ENCODE measurements around the gene RXRB.
"Not testable (repeated sequence)": the region's sequence is repeated elsewhere in the genome, so short reads cannot be mapped to it uniquely, and the experiment has no call there.

Gene RXRB

DNA sequence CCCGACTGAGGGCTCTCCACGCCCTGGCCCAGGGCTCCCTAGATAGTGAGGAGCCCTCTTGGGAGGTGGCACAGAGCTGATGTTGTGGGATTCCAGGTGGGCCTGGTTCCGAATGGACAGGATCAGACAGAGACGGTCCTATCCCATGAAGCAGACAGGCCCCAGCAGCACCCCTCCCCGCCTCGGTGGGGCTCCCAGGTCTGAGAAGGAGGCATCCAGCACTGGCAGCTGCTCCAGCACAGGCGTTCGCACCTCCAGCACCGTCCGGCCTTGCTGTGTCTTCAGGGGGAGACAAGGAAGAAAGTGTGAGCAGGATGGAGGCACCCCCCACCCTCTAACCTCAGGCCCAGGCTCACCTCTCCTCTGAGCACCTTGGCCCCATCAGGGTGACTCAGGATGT is 36.9 kb downstream of the RXRB start:
- no peak for DNase-seq (ENCODE audit: low read depth in 2 of 2)

DNA sequence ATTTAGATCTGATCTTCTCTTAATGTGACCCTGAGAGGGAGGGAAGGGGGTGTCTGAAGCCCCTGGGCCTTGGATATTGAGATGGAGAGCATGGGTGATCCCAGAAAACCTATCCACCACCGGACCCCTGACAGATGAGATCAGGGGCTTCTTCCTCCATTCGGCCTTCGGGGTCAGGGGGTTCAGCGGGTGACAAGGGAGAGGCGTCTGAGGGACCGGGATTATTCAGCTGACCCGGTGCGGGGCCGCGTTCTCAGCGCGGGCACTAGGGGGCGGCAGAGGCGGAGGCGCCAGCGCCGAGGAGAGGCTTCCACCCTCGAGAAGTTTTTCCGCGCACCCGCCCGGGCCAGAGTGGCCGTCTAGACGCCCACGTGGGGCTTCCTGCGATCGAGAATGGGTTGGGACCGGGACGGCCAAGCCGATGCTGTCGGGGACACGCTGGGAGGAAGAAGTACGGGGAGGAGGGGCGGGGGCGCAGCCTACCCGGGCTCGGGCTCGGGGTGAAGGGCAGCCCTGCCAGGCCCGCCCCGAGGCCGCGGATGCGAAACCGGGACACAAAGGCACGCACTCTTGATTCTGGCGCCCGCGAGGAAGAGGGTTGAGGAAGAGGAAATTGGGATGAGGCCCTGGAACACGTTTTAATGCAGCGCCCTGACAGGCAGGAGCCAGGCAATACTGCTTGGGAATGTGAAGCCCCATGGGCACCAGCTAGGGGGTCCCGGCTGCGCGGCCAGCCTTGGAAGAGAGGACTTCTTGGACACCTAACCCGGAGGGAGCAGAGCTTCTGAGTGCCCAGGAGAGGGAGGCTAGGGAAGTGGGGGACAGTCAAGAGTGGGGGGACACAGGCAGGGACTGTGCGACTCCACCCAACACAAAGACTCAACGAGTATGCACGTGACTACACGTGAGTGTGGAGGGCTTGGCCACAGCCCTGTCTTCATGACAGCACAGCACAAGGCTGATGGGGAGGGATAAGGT is 38.8 kb downstream of the RXRB start:
- peak; percentile 17 to 30 for DNase-seq (ENCODE audit: low read depth in 2 of 2)

DNA sequence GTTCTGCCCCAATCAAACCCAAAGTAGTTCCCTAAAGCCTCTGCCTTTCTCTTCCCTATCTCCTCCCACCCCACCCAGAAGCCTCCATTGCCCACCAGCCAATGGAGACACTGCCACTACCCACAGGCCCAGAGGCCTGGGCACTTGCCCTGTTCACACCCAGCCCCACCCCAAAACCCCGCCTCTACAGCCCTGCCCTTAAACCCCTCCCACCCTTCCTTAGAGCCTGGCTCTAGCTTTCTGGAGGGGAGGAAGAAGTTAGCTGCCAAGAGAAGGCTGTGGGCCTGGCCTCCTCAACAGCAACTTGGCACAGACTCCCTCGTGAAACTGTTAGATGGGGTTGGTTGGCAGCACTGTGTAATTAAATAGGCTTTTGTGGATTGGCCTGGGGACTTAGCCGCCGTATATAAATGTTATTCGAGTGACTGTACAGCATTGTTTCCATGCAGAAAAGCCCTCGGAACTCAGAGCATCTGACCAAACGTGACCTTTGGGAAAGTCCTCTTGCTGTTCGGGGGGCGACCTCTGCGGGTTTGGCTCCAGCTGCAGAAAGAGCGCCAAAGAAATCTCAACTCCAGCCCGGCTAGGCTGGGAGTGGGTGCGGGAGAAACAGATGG is 39.6 kb downstream of the RXRB start:
- DNase-seq (ENCODE audit: low read depth in 2 of 2) = peak; percentile 40 to 47

DNA sequence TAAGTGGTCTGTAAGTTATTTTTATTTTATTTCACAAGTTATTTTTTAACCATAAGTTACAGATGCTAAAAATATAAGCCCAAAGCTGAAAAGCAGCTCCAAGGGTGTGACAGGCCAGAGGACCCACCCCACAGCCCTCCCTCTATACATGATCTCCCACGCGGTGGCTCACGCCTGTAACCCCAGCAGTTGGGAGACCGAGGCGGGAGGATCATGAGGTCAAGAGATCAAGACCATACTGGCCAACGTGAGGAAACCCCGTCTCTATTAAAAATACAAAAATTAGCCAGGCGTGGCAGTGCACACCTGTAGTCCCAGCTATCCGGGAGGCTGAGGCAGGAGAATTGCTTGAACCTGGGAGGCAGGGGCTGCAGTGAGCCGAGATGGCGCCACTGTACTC is 40.4 kb downstream of the RXRB start:
- DNase-seq (ENCODE audit: low read depth in 2 of 2) = no peak

DNA sequence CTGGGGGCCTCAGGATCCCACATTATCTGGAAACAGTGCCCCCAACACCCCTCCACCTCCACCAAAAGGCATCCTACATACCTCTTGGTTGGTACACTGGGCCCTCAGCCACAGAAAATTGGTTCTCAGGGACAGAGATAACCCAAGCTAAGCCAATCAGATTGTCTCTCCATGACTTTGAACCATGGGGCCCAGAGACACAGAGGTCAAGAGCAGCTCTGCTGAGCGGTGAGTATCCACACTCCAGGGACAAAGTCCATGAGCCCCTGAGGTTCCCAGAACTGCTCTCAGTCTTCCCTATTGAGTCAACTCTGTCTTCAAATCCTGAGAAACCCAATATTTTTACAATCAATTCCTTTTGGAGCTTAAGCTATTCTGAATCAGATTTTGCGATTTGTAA is 43.5 kb downstream of the RXRB start:
- DNase-seq (ENCODE audit: low read depth in 2 of 2) = no peak

DNA sequence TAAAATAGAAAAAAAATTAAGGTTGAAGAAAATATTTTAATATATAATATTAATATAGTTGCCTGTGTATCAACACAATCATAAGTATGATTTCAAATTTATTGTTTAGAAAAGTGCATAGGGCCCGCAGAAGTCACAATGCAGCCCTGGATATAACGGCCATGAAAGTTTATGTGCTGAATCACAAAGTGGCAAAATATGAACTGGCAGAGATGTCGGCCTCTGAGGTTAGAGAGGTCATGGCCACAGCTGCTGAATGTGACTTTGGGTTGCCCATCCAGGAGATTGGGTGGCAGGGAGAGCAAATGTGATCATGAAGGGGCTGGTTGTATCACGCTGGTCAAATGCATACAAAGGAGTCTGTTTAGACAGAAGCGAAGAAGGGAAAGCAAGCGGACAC is 43.9 kb downstream of the RXRB start:
- no peak for DNase-seq (ENCODE audit: low read depth in 2 of 2)

DNA sequence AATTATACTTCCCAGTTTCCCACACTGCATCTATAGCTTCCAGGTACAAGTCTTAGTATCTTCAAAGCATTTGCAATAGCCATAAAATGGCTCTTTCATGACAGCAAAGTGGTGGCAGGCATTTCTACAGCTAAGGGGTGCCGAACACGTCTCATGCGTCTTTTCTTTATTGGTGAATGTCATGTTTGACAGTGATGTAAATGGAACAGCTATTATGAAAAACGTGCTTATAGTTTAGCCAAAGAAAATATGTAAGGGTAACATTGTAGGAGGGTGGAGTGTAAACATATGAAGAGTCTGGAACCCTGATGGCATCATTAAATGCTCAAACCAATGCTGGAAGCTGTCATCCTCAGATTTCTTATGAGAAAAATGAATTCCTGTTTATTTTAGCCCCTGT is 46.1 kb downstream of the RXRB start:
- no peak for DNase-seq (ENCODE audit: low read depth in 2 of 2)

DNA sequence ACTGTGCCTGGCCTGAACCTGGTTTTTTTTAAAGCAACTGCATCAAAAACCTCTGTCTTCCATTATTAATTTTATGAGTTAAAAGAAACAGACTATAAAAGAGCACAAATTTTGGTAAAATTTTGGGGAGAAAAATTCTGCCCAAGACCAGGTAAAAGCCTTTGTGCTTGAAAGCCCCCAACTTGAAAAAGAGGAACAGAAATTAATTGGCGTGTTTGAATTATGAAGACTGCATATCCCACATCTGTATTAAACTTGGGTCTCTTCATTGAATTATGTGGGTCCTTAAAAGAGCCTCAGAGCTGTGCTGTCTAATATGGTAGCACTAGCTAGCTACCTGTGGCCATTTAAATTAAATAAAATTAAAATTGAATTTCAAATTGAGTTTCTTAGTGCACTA is 49.4 kb downstream of the RXRB start:
- no peak for DNase-seq (ENCODE audit: low read depth in 2 of 2)

DNA sequence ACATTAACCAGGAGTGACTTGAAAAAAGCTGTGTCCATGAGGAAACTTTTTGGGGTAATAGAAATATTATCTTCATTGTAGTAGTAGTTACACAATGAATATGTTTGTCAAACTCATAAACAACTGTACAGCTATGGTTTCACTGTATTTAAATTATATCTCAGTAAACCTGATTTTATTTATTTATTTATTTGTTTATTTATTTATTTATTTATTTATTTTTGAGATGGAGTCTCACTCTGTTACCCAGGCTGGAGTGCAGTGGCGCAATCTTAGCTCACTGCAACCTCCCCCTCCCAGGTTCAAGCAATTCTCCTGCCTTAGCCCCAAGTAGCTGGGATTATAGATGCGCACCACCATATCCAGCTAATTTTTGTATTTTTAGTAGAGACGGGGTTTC is 49.9 kb downstream of the RXRB start:
- not testable (repeated sequence) for DNase-seq (ENCODE audit: low read depth in 2 of 2)

DNA sequence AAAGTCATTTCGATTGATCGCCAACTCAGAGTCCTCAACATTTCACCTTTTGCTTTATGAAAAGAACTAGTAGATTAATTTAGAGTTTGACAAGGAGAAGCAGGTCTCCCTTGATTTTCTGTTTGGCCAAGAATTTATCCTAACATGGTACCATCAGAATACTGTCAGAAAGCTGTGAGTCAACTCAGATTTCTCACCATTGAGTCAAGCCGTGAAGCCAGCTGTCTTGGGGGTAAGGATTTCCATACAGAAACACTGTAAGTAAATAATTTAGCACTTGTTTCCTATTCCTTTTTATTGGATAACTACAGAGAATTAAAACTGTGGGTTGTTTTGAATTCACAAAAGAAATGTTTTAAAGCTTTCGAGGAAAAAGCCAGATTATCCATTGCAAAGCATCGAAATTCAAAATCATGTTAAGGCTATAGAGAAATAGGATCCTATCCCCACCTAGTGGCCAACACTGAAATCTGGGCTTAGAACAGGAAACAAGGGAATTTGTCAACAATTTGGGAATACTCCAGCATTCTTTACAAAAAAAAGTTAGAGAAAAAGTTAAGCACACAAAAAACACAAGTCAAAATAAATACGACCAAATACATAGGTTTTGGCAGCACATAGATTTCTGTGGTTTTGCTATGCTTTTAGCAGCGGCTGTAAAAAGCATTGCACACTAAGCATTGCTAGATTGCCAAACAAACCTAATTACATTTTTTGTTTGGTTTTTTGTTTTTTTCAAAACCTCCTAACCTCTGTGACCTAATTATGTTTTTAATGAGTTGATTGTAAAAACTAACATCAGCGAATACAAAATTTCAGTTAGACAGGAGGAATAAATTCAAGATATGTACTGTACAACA is 52.4 kb downstream of the RXRB start:
- no peak for DNase-seq (ENCODE audit: low read depth in 2 of 2)

DNA sequence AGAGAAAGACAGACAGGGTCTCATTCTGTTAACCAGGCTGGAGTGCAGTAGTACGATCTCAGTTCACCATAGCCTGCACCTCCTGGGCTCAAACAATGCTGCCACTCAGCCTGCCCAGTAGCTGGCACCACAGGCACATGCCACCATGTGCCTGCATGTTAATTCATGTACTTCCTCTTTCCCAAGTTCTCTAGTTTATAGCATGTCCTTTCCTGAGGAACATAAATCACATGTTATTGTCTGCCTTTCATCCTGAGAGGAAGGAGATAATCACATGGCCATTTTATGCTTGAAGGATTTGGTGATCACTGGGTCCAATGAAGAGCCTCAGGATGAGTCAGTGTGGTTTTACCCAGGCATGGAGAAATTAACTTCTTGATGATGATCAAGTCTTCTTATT is 56.1 kb downstream of the RXRB start:
- DNase-seq (ENCODE audit: low read depth in 2 of 2) = no peak
